B cell (primary cell): ENCODE measurements around the gene GPR152.

Experiments
- CTCF ChIP-seq: fragments of 200-600 bp; IDR thresholded peaks from one replicate; pipeline ENCODE4 v1.8.0; 2022; ENCODE audit warnings: antibody characterized with exemption, mild to moderate bottlenecking
- EZH2 ChIP-seq: IDR thresholded peaks from 2 replicates; pipeline ENCODE4 v1.6.1; 2012; ENCODE audit warnings: borderline replicate concordance, low read depth, mild to moderate bottlenecking, moderate library complexity, low read length; ENCODE audit not compliant: insufficient read depth, poor library complexity, severe bottlenecking

- TF ChIP-seq CTCF (no peak), EZH2 (no peak)
These were observed 28.5 kb downstream of the GPR152 start for GRCh38 chr11:67423891-67424613.
